Kidney glomerular epithelial cell (primary cell): ENCODE data around the gene UBE2M.
"Not testable (repeated sequence)": the region's sequence is repeated elsewhere in the genome, so short reads cannot be mapped to it uniquely, and the experiment has no call there.

ENCODE experiments used
- DNase-seq: peaks from one replicate; lab custom pipeline; 2025; lab: John Stamatoyannopoulos, UW

UBE2M gene

GRCh38 chr19:58513213-58513693 is 45.2 kb downstream of the UBE2M start:
- no peak for DNase-seq

- DNase-seq, result no peak
Observed at GRCh38 chr19:58511353-58512208, 46.8 kb downstream of the UBE2M start, which contains the start of gene SLC27A5. SLC27A5 (minus strand) TSS chr19:58511992; CDS start chr19:58511955, 37 bp downstream.

- no peak for DNase-seq
Observed at GRCh38 chr19:58510084-58510862, 48.1 kb downstream of the UBE2M start.

- no peak for DNase-seq
Observed at GRCh38 chr19:58509731-58510083, 48.7 kb downstream of the UBE2M start.

- not testable (repeated sequence) for DNase-seq
Observed at GRCh38 chr19:58507602-58508223, 50.7 kb downstream of the UBE2M start.
